Muscle layer of duodenum (tissue), 2 donors: ENCODE data around the gene ACP7.
"Not testable (repeated sequence)": the region's sequence is repeated elsewhere in the genome, so short reads cannot be mapped to it uniquely, and the experiment has no call there.

Source experiments
- H3K27ac ChIP-seq: one replicate; pipeline ENCODE4 v1.7.0; 2013; ENCODE audit warnings: mild to moderate bottlenecking, low read length
- H3K27me3 ChIP-seq: one replicate; pipeline ENCODE4 v1.7.0; 2013; ENCODE audit warnings: low read depth, mild to moderate bottlenecking, control low read depth, low read length
- H3K36me3 ChIP-seq, 2 donors: one replicate each; pipeline ENCODE4 v1.7.0; 2013; ENCODE audit warnings: low read length in 2 of 2, control low read depth in 1 of 2, mild to moderate bottlenecking in 1 of 2; ENCODE audit not compliant: insufficient read depth in 2 of 2, control insufficient read depth in 1 of 2
- H3K4me1 ChIP-seq, 2 donors: one replicate each; pipeline ENCODE4 v1.7.0; 2013; ENCODE audit warnings: low read length in 2 of 2, mild to moderate bottlenecking in 2 of 2, control low read depth in 1 of 2, moderate library complexity in 1 of 2; ENCODE audit not compliant: insufficient read depth in 2 of 2, control insufficient read depth in 1 of 2
- H3K4me3 ChIP-seq, 2 donors: one replicate each; pipeline ENCODE4 v1.7.0; 2013; ENCODE audit warnings: low read length in 2 of 2, low read depth in 1 of 2, mild to moderate bottlenecking in 1 of 2
- H3K9me3 ChIP-seq, 2 donors: one replicate each; pipeline ENCODE4 v1.7.0; 2013; ENCODE audit warnings: low read length in 2 of 2, control low read depth in 1 of 2, mild to moderate bottlenecking in 1 of 2; ENCODE audit not compliant: control insufficient read depth in 1 of 2
- donor health status: healthy.

ACP7 gene

GRCh38 chr19:39054091-39054470, 30.1 kb upstream of the ACP7 start:
- Histone ChIP-seq H3K4me1 (no peaks in the 10 kb centered on the region), H3K9me3 (no peaks in the 10 kb centered on the region), H3K27me3 (no peaks in the 10 kb centered on the region), H3K36me3 (no peaks in the 10 kb centered on the region), H3K27ac (no peak overlapping the region), H3K4me3 (no peak overlapping the region)

GRCh38 chr19:39057615-39058014, 26.6 kb upstream of the ACP7 start:
- no peaks in the 10 kb centered on the region for H3K4me1 ChIP-seq
- no peaks in the 10 kb centered on the region for H3K27me3 ChIP-seq
- no peak overlapping the region for H3K4me3 ChIP-seq
- H3K36me3 ChIP-seq, result no peaks in the 10 kb centered on the region
- H3K27ac ChIP-seq, result no peak overlapping the region
- H3K9me3 ChIP-seq, result peaks cover 0 to 2% of the 10 kb centered on the region in 2 donors

GRCh38 chr19:39059302-39059701, 24.9 kb upstream of the ACP7 start:
- no peak overlapping the region for H3K27ac ChIP-seq
- no peaks in the 10 kb centered on the region for H3K27me3 ChIP-seq
- no peaks in the 10 kb centered on the region for H3K4me1 ChIP-seq
- no peak overlapping the region for H3K4me3 ChIP-seq
- no peaks in the 10 kb centered on the region for H3K36me3 ChIP-seq
- peaks cover 0 to 2% of the 10 kb centered on the region in 2 donors for H3K9me3 ChIP-seq

GRCh38 chr19:39060171-39060570, 24.0 kb upstream of the ACP7 start:
- Histone ChIP-seq H3K4me3 (no peak overlapping the region), H3K27me3 (no peaks in the 10 kb centered on the region), H3K4me1 (no peaks in the 10 kb centered on the region), H3K36me3 (no peaks in the 10 kb centered on the region), H3K27ac (no peak overlapping the region), H3K9me3 (peaks cover 0 to 2% of the 10 kb centered on the region in 2 donors)

GRCh38 chr19:39064405-39064804, 19.8 kb upstream of the ACP7 start:
- Histone ChIP-seq H3K4me1 (no peaks in the 10 kb centered on the region), H3K27ac (no peak overlapping the region), H3K36me3 (no peaks in the 10 kb centered on the region), H3K4me3 (no peak overlapping the region), H3K27me3 (no peaks in the 10 kb centered on the region), H3K9me3 (peaks cover 0 to 2% of the 10 kb centered on the region in 2 donors)

GRCh38 chr19:39065928-39066327, 18.2 kb upstream of the ACP7 start:
- H3K27me3 ChIP-seq, result no peaks in the 10 kb centered on the region
- no peaks in the 10 kb centered on the region for H3K4me1 ChIP-seq
- H3K27ac ChIP-seq, result no peak overlapping the region
- H3K4me3 ChIP-seq, result no peak overlapping the region
- H3K36me3 ChIP-seq, result no peaks in the 10 kb centered on the region
- H3K9me3 ChIP-seq, result peaks cover 0 to 2% of the 10 kb centered on the region in 2 donors

GRCh38 chr19:39067104-39067503, 17.1 kb upstream of the ACP7 start:
- no peak overlapping the region for H3K27ac ChIP-seq
- no peaks in the 10 kb centered on the region for H3K36me3 ChIP-seq
- no peaks in the 10 kb centered on the region for H3K4me1 ChIP-seq
- no peaks in the 10 kb centered on the region for H3K27me3 ChIP-seq
- H3K4me3 ChIP-seq, result no peak overlapping the region
- H3K9me3 ChIP-seq, result no peaks in the 10 kb centered on the region

GRCh38 chr19:39068259-39068658, 15.9 kb upstream of the ACP7 start:
- H3K9me3 ChIP-seq, H3K4me3 ChIP-seq, H3K27me3 ChIP-seq, H3K36me3 ChIP-seq, H3K4me1 ChIP-seq, H3K27ac ChIP-seq: not testable (repeated sequence)

- Histone ChIP-seq H3K36me3 (no peaks in the 10 kb centered on the region), H3K9me3 (no peaks in the 10 kb centered on the region), H3K27me3 (no peaks in the 10 kb centered on the region), H3K4me3 (no peak overlapping the region), H3K27ac (no peak overlapping the region), H3K4me1 (no peaks in the 10 kb centered on the region)
Measured at GRCh38 chr19:39070888-39071287, 13.3 kb upstream of the ACP7 start.

GRCh38 chr19:39074205-39074692, 9.9 kb upstream of the ACP7 start:
- Histone ChIP-seq H3K4me3 (no peak overlapping the region), H3K27ac (no peak overlapping the region), H3K4me1 (no peaks in the 10 kb centered on the region), H3K9me3 (no peaks in the 10 kb centered on the region), H3K27me3 (no peaks in the 10 kb centered on the region), H3K36me3 (no peaks in the 10 kb centered on the region)

GRCh38 chr19:39074942-39075341, 9.2 kb upstream of the ACP7 start:
- Histone ChIP-seq H3K27me3 (no peaks in the 10 kb centered on the region), H3K27ac (no peak overlapping the region), H3K36me3 (no peaks in the 10 kb centered on the region), H3K9me3 (no peaks in the 10 kb centered on the region), H3K4me1 (no peaks in the 10 kb centered on the region), H3K4me3 (no peak overlapping the region)

- H3K4me3 ChIP-seq, result no peak overlapping the region
- H3K27ac ChIP-seq, result no peak overlapping the region
- H3K9me3 ChIP-seq, result no peaks in the 10 kb centered on the region
- H3K27me3 ChIP-seq, result peaks cover 7% of the 10 kb centered on the region
- no peaks in the 10 kb centered on the region for H3K4me1 ChIP-seq
- no peaks in the 10 kb centered on the region for H3K36me3 ChIP-seq
Measured at GRCh38 chr19:39077323-39077722, 6.8 kb upstream of the ACP7 start.
